GM21576 (cell line): ENCODE results near the gene AFF3.

Source experiments
- ATAC-seq: cut with Tn5 transposase; IDR thresholded peaks from one replicate; pipeline ENCODE4 v1.9.1; 2021; ENCODE audit warnings: mild to moderate bottlenecking, moderate library complexity; ENCODE audit not compliant: unreplicated experiment

Gene AFF3

DNA sequence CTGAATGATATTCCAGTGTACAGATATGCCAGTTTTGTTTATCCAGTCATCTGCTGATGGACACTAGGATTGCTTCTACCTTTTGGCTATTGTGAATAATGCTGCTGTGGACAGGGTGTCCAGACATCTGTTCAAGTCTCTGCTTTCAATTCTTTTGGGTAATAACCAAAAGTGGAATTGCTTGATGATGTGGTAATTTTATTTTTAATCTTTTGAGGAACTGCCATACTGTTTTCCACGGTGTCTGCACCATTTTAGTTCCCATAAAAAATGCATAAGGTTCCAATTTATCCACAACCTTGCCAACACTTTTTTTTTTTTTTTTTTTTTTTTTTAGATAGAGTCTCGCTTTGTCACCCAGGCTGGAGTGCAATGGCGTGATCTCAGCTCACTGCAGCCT, 510.7 kb downstream of the AFF3 start:
- ATAC-seq = no peak

DNA sequence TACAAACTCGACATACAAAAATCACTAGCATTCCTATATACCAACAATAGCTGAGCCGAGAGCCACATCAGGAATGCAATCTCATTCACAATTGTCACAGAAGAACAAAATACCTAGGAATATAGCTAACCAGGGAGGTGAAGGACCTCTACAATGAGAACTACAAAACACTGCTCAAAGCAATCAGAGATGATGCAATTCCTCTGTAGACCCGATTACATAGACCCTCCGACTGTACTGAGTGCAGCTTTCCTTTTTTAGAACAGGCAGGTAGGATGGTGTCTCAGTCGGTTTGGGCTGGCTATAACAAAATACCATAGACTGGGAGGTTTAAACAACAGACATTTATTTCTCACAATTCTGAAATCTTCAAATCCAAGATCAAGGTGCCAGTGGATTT, 513.1 kb downstream of the AFF3 start:
- ATAC-seq = no peak

DNA sequence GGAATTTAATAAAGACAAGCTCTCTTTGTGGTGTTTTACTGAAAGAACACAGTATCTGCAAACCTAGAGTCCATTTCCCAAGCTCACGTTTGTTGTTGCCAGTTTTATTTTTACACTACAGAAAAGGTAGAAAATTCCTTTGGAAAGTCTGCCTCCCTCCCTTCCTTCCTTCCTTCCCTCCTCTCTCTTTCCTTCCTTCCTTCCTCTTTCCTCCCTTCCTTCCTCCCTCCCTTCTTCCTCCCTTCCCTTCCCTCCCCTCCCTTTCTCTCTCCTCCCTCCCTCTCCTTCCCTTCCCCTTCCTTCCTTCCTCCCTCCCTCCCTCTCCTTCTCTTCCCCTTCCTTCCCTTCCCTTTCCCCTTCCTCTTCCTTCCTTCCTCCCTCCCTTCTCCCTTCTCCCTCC, 516.2 kb downstream of the AFF3 start:
- ATAC-seq = no peak

DNA sequence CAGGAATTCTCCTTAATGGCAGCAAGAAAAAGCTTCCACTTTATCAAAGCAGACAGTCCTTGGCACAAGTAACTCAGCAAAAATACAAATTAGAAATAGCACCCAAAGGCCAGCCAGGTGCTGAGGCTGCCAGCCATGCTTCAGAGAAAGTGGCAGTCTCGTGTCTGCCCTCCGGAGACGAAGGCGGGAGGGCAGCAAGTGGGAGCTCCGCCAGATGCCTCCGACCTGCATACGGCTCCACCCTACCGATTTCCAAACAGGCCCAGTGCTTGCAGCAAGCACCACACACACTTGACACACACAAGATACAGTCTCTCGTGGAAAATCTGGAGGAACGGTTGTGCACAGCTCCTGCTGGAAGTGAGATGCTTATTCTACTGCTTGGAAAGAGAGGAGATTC, 517.7 kb downstream of the AFF3 start:
- no peak for ATAC-seq

DNA sequence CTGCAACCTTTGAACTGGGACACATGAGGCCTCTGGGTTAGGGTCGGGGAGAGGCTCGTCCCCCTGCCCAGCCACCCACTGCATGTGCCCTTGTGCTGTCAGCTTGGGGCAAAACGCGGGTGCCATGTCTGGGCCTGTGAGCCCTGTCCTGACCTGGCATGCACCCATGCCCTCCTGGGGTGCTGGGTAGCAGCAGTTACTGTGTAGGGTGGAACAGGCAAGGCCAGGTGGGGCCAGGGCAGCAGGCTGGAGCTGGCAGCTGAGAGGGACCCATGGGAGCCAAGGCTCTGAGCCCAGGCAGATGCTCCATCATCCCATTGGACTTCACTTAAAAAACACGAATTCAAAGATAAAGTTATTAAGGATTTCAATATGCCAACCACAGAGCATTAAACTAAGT, 518.8 kb downstream of the AFF3 start:
- ATAC-seq = no peak

DNA sequence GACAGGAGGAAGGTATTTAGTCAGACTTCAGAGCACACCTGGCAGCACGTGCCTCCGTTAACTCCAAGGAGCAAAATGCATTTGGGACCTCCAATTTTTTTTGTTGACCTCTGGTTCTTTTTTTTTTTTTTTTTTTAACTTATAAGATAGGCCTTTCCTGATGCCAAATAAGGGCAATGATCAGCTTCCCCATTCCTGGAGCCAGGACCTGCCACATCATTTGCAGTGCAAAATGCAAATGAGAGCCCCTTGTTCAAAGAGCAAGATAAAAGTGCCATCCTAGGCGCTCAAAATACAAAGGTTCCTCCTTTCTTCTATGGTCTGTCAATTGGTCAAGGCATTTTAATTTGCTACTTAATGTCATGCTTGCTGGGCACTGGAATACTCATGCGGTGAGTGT, 519.4 kb downstream of the AFF3 start:
- ATAC-seq = no peak

DNA sequence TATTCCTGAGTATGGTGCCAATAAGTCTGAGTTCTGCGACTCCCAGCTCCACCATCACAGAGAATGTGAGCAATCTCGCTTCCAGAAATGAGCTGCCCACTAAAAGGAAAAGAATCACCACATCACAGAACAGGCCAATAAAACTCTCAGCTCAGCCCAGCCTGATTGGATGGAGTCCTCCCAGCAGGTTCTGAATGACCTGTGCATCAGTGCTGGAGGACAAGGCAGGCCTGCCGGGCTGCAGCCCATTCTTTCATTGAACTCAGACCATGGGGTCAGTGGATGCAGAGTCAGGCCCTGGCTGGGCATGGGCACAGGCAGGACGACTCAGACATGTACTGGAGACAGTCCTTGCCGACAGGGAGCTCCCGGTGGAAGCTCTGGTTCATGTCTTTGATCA, 519.9 kb downstream of the AFF3 start:
- no peak for ATAC-seq

DNA sequence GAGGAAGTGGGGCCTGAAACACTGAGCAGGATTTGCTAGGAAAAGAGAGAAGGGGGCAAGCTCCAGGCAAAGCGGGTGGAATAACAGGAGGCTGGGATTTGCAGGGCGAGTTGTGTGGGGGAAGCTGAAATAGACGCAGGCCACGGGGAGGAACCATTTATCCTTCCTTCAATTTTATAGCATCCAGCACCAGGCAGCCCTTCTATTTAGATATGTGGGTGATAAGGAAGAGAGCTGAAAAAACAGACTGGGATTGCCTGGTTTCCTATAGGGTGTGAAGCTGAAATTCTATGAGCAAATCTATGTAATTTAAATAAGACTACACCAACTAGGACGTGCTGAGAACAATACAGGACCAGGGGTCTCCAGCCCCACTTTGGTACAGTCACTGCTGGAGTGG, 520.6 kb downstream of the AFF3 start:
- no peak for ATAC-seq

DNA sequence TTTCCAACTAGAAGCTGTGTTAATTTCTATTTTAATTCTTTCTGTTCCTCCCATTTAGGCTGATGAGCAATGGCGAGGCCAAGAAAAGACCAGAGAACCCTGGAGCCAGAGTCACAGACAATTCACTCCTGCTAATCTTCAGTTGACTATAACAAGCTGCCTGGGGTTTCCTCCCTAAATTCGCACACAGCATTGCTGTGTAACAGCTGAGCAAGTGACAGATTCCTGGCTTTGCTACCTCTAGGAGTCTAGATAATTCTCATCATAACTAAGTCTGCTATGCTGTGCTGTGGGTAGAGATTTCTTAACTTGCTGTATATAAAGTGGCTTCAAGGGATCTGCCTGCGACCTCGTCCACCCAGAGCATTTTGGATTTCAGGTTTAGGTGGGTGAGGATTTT, 521.3 kb downstream of the AFF3 start:
- no peak for ATAC-seq

DNA sequence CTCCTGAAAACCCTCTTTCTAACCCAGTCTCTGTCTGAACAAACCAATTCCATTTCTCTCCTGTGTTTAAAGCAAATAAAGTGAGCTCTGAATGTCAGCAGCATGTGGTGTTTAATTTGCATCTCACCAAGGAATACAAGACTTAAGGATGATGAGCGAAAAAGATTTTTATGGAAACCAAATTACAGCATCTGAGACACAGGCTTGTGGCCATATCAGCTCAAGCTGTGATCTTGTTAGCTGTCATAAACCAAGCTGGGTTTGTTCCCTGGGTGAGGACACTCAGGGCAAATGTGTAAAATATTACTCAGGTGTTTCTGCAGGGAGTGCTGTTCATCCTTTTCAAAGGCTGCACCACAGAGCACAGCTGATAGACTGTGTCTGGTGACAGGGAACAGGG, 523.2 kb downstream of the AFF3 start:
- no peak for ATAC-seq

DNA sequence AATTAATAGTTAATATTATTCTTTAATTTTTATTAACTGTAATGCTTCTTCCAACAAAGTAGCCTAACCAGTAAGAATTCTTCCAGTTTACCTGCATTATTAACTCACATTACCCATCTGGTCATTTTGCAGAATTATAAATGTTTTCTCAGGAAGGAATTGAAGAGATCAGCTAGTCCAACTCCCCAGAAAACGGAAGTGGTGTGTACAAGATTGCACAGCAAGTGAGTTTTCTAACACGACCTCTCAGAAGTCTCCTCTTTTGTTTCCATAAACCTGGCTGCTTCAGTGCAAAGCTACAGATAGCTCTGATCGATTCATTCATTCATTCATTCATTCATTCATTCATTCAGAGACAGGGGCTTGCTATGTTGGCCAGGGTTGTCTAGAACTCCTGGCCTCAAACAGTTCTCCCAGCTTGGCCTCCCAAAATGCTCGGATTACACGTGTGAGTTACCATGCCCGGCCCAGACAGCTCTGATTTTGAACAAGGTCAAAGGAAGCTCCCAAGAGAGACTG, 523.8 kb downstream of the AFF3 start:
- no peak for ATAC-seq

DNA sequence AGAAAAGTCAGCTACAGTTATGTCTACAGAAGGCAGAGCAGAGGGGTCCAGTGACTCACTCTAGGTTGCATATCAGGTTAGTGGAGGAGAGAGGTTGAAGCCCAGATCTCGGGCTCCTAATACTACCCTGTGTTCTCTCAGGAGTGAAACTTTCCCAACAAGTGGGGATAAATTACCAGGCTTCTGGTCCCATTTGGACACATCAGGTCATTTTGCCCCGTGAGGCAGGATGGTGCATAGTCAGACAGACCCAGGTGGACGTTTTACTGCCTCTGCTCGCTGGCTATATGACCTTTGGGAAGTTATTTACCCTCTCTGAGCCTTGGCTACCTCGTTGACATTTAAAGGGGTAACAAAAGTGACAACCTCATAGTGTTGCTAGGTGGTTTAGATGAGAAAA, 524.6 kb downstream of the AFF3 start:
- ATAC-seq = no peak

DNA sequence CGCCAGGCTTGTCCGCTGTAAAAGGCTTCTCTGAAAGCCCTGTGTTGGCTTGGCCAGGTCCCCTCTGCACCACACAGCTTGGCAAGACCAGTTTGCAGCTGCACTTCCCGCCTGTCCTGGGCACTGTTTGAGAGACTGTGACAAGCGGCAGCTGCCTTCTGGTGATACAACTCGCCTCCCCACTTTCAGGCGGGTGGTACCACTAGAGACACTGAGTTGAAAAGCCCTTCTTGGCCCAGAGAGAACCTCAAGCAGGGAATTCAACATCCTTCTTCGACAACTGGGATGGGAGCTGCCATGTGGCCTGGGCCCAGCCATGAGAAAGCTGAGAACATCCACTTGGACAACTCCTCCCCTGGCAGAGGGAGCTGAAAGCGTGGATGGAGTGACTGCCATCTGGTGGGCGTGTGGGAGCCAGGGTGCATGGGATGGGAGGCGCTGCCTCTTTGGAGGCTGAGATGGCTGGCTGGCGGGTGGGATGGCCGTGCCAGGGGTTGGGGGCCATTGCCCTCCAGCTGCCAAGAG, 527.1 kb downstream of the AFF3 start:
- ATAC-seq = no peak

DNA sequence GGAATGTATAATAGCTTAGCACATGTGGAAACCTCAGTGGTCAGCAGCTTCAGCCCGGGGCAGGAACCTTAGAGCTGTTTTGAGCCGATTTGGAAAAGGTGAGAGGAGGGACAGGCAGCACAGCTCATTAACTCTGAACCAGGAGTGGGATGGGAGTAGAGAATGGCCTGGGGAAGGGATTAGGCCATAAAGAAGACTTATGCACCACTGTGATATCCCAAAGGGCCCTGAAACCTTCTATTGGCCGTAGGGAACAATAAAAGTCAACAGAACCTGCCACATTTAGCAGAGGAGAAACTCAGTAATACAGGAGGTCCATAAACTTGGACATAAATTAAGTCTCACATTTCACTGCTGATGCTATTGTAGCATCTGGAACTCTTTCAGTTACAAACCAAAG, 528.4 kb downstream of the AFF3 start:
- ATAC-seq = no peak

DNA sequence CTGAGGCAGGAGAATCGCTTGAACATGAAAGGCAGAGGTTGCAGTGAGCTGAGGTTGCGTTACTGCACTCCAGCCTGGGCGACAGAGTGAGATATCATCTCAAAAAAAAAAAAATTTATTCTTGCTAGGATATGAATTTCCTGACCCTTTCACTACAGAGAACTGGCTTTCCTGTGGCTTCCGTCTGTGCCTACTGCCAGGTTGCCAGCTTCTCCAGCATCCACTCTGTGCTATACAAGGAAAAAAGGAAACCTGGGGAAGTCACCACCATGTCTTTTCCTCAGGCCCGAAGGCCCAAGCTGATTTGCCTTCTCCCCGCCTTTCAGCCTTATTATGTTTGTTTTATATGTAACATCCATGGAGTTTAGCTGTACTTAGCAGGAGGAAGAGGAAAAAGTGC, 530.6 kb downstream of the AFF3 start:
- ATAC-seq = no peak

DNA sequence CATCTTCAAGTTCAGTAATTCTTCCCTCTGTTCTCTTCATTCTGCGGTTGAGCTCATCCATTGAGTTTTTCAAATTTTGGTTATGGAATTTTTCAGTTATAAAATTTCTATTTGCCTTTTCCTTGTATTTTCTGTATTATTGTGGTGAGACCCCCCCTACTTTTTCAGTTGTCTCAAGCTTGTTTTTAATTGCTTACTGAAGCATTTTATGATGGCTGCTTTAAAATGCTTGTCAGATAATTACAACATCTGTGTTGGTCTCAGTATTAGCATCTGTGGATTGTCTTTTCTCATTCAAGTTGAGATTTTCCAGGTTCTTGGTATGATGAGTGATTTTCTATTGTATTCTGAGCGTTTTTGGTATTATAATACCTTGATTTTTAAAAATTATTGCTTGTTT, 531.4 kb downstream of the AFF3 start:
- ATAC-seq = no peak

DNA sequence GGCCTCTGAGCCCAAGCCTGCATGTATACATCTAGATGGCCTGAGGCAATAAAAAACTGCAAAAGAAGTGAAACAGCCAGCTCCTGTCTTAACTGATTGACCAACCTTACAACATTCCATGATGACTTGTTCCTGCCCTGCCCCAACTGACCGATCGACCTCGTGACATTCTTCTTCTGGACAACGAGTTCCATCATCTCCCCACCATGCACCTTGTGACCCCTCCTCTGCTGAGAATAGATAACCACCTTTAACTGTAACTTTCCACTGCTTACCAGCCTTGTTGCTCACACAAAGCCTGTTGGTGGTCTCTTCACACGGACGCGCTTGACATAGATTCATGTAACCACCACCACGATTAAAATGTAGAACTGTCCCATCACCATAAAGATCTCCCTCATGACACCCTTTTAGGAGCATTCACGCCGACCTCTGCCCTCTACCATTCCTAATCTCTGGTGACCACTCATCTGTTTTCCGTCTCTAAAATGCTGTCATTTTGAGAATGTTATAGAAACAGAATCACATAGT, 532.5 kb downstream of the AFF3 start:
- no peak for ATAC-seq

DNA sequence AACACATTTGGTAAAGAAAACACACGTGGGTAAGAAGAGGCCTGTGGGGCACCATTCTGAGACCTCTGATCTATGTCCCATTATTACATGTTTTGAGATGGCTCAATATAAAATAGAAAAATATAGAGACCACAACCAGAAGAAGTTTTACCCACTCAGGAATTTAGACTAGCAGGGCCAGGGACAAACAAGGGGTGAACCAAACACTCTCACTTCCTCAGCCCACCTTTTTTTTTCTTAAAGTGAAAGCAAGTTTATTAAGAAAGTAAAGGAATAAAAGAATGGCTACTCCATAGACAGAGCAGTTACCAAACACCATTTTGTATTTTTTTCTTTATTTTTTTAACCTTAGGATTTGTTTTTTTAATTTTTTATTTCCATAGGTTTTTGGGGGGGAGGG, 533.5 kb downstream of the AFF3 start:
- no peak for ATAC-seq

DNA sequence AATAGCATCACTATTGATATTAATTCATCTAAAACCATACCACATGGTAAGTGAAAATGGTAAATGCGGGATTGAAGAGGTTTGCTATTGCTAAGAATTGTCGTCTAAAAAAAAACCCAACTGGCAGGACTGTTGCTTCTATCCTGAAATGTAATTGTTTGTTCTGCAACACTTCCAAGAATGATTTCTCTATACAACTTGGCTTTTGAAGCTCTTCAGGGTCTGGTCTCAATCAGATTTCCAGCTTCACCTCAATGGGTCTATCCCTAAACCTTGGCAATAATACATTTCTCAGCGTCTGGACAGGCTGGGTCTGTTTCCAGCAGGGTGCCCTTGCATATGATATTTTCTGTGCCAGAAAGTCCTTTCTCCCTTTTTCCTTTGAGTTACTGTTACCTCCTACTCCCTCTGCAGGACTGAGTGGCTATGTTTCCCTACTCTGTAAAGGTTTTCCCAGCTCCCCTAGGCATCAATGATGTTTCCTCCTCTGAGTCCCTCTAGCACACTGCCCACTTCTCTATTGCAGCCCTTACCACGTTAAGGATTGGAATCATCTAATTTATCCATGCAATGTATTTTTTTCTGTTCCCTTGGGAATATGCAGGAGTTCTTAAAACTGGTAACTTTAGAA, 534.4 kb downstream of the AFF3 start:
- ATAC-seq = no peak

DNA sequence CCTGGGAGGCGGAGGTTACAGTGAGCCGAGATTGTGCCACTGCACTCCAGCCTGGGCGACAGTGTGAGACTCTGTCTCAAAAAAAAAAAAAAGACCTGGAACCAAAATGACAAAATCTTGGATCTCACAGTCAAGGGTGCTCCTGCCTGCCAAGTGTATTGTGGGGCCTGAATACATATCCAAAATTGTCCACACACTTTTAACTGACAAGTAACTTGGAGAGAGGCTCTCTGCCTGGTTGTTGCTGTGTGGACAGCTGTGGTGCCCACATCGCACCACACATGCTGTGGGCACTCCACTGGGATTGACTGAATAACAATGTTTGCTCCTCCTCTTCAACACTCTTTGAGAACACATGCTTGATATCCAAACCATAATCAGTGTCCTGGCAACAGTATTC, 534.9 kb downstream of the AFF3 start:
- no peak for ATAC-seq

DNA sequence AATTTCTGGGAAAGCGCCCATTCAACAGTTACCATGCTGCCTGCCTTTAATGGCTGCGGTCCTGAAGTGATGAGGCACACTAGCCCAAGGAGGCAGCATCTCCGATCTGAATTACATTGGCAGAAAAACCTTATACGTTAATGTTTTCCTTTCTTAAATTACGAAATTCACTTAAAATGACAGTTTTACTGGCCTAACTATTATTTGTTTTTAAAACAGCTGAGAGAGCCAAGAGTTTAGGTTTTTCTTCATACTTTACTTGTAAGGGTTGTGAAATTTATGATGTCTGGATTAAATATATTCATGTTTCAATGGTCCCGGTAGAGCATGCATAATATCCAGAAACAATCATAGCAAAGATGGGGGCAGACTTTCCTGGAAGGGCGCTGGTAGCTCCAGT, 537.4 kb downstream of the AFF3 start:
- ATAC-seq = no peak

DNA sequence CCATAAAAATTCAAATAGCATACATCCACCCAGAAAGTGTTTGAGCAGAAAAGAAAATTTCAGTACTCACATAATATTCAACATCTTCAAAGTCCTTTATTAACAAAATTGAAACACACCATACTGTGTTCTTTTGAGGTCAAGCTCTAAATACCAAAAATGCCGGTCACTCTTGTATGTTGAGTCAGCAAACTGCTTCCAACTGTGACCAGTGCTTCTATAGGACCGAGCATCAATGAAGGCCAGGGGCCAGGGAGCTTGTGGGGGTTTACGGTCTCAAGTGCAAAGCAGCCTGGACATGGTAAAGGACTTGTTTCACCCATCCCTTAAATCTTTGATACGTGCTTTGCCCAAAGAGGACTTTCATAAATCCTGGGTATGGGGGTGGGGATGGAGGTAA, 539.9 kb downstream of the AFF3 start:
- ATAC-seq = no peak
